Measurements from ENCODE around the gene KDM3B.
"Not testable (repeated sequence)": the region's sequence is repeated elsewhere in the genome, so short reads cannot be mapped to it uniquely, and the experiment has no call there.

KDM3B gene

GRCh38 chr5:138366632-138367382 is 14.3 kb downstream of the KDM3B start:
- Mint-ChIP-seq H3K4me3 (no peak overlapping the region), H3K27ac (no peak overlapping the region), H3K27me3 (no peaks in the 10 kb centered on the region), H3K9me3 (no peaks in the 10 kb centered on the region), H3K4me1 (peaks cover 39% of the 10 kb centered on the region)
- ATAC-seq (no peak), DNase-seq (no peak)

- H3K9me3 Mint-ChIP-seq = no peaks in the 10 kb centered on the region
- no peaks in the 10 kb centered on the region for H3K27me3 Mint-ChIP-seq
- no peak for DNase-seq
- peak overlapping the region in 1 of 2 donors; percentile 1 for H3K27ac Mint-ChIP-seq
- H3K4me3 Mint-ChIP-seq = no peak overlapping the region
- ATAC-seq = no peak
- peaks cover 32% of the 10 kb centered on the region for H3K4me1 Mint-ChIP-seq
These were observed 16.8 kb downstream of the KDM3B start for GRCh38 chr5:138369261-138369660.

GRCh38 chr5:138369706-138370105 is 17.2 kb downstream of the KDM3B start:
- Mint-ChIP-seq H3K27me3 (no peaks in the 10 kb centered on the region), H3K4me1 (peaks cover 30% of the 10 kb centered on the region), H3K9me3 (no peaks in the 10 kb centered on the region), H3K27ac (peak overlapping the region; percentile 1 to 75), H3K4me3 (no peak overlapping the region)
- ATAC-seq = no peak
- DNase-seq = no peak

GRCh38 chr5:138370537-138370936 is 18.1 kb downstream of the KDM3B start:
- Mint-ChIP-seq H3K9me3 (no peaks in the 10 kb centered on the region), H3K27me3 (no peaks in the 10 kb centered on the region), H3K4me3 (no peak overlapping the region), H3K4me1 (peaks cover 30% of the 10 kb centered on the region), H3K27ac (no peak overlapping the region)
- DNase-seq (no peak), ATAC-seq (no peak)

GRCh38 chr5:138371454-138371853 is 19.0 kb downstream of the KDM3B start:
- DNase-seq (no peak), ATAC-seq (no peak)
- Mint-ChIP-seq H3K27me3 (no peaks in the 10 kb centered on the region), H3K4me3 (no peak overlapping the region), H3K27ac (no peak overlapping the region), H3K9me3 (no peaks in the 10 kb centered on the region), H3K4me1 (peaks cover 26% of the 10 kb centered on the region)

- H3K9me3 Mint-ChIP-seq = no peaks in the 10 kb centered on the region
- H3K4me1 Mint-ChIP-seq = peaks cover 20% of the 10 kb centered on the region
- no peak for DNase-seq
- no peak overlapping the region for H3K4me3 Mint-ChIP-seq
- no peak for ATAC-seq
- no peaks in the 10 kb centered on the region for H3K27me3 Mint-ChIP-seq
- H3K27ac Mint-ChIP-seq = peak overlapping the region in 1 of 2 donors; percentile 52
These were observed 19.7 kb downstream of the KDM3B start for GRCh38 chr5:138372225-138372624.

GRCh38 chr5:138372653-138373052 is 20.2 kb downstream of the KDM3B start:
- H3K9me3 Mint-ChIP-seq = no peaks in the 10 kb centered on the region
- H3K4me3 Mint-ChIP-seq = no peak overlapping the region
- H3K27ac Mint-ChIP-seq = no peak overlapping the region
- DNase-seq = no peak
- no peak for ATAC-seq
- H3K4me1 Mint-ChIP-seq = peaks cover 20% of the 10 kb centered on the region
- H3K27me3 Mint-ChIP-seq = no peaks in the 10 kb centered on the region

GRCh38 chr5:138382347-138382746 is 29.9 kb downstream of the KDM3B start:
- DNase-seq (no peak), ATAC-seq (no peak)
- Mint-ChIP-seq H3K27ac (no peak overlapping the region), H3K4me3 (no peak overlapping the region), H3K9me3 (no peaks in the 10 kb centered on the region), H3K27me3 (no peaks in the 10 kb centered on the region), H3K4me1 (no peaks in the 10 kb centered on the region)

- Mint-ChIP-seq H3K4me3 (no peak overlapping the region), H3K27ac (no peak overlapping the region), H3K27me3 (no peaks in the 10 kb centered on the region), H3K9me3 (no peaks in the 10 kb centered on the region), H3K4me1 (no peaks in the 10 kb centered on the region)
- no peak for ATAC-seq
- DNase-seq = no peak
These were observed 33.2 kb downstream of the KDM3B start for GRCh38 chr5:138385660-138386059.

- H3K27me3 Mint-ChIP-seq = no peaks in the 10 kb centered on the region
- H3K9me3 Mint-ChIP-seq = no peaks in the 10 kb centered on the region
- no peaks in the 10 kb centered on the region for H3K4me1 Mint-ChIP-seq
- no peak overlapping the region for H3K4me3 Mint-ChIP-seq
- ATAC-seq (no peak), DNase-seq (no peak)
- no peak overlapping the region for H3K27ac Mint-ChIP-seq
These were observed 33.8 kb downstream of the KDM3B start for GRCh38 chr5:138386290-138386689.

- Mint-ChIP-seq H3K9me3 (no peaks in the 10 kb centered on the region), H3K27me3 (no peaks in the 10 kb centered on the region), H3K4me3 (no peak overlapping the region), H3K27ac (no peak overlapping the region), H3K4me1 (no peaks in the 10 kb centered on the region)
- DNase-seq = no peak
- ATAC-seq = no peak
These were observed 36.8 kb downstream of the KDM3B start for GRCh38 chr5:138389332-138389731.

- not testable (repeated sequence) for H3K4me1 Mint-ChIP-seq, H3K27me3 Mint-ChIP-seq, H3K9me3 Mint-ChIP-seq, H3K4me3 Mint-ChIP-seq, ATAC-seq, DNase-seq
- peak overlapping the region in 1 of 2 donors; percentile 29 for H3K27ac Mint-ChIP-seq
These were observed 37.4 kb downstream of the KDM3B start for GRCh38 chr5:138389911-138390310.

- ATAC-seq = no peak
- H3K4me1 Mint-ChIP-seq = no peaks in the 10 kb centered on the region
These were observed 39.4 kb downstream of the KDM3B start for GRCh38 chr5:138391859-138392386.

GRCh38 chr5:138402640-138403039 is 50.2 kb downstream of the KDM3B start:
- DNase-seq (no peak), ATAC-seq (peak; percentile 71)
- no peak overlapping the region for H3K27ac Mint-ChIP-seq
- no peaks in the 10 kb centered on the region for H3K9me3 Mint-ChIP-seq
- H3K4me1 Mint-ChIP-seq = peaks cover 17% of the 10 kb centered on the region
- no peak overlapping the region for H3K4me3 Mint-ChIP-seq
- no peaks in the 10 kb centered on the region for H3K27me3 Mint-ChIP-seq

More at GRCh38 chr5:138391859-138392386, 39.4 kb downstream of the KDM3B start:
- H3K27ac Mint-ChIP-seq = no peak overlapping the region
- no peak for DNase-seq
- H3K9me3 Mint-ChIP-seq = no peaks in the 10 kb centered on the region
- no peaks in the 10 kb centered on the region for H3K27me3 Mint-ChIP-seq
- H3K4me3 Mint-ChIP-seq = no peak overlapping the region

- ATAC-seq = peak; percentile 66
- Mint-ChIP-seq H3K27me3 (no peaks in the 10 kb centered on the region), H3K27ac (peak overlapping the region; percentile 19 to 49), H3K4me3 (no peak overlapping the region), H3K4me1 (peaks cover 12% of the 10 kb centered on the region), H3K9me3 (no peaks in the 10 kb centered on the region)
- peak in 1 of 2 donors; percentile 28 for DNase-seq
These were observed 55.5 kb downstream of the KDM3B start for GRCh38 chr5:138408023-138408422.

- peak; percentile 10 to 34 for DNase-seq
- not testable (repeated sequence) for ATAC-seq, H3K27me3 Mint-ChIP-seq, H3K4me3 Mint-ChIP-seq, H3K27ac Mint-ChIP-seq, H3K9me3 Mint-ChIP-seq
- peaks cover 12% of the 10 kb centered on the region for H3K4me1 Mint-ChIP-seq
These were observed 58.6 kb downstream of the KDM3B start for GRCh38 chr5:138410996-138411640.
